ENCODE measurements around the gene CNPY4. TPM values are rescaled to one million over a fixed set of nuclear protein-coding genes. Genes with fewer than 3 reads are reported as not detected.

Gene CNPY4
- total and polyA plus RNA-seq, 2 donors (not counting 3 experiments of a cell fraction or from before 2014, with no cell fraction given) = 28.6 to 33.7 TPM

DNA sequence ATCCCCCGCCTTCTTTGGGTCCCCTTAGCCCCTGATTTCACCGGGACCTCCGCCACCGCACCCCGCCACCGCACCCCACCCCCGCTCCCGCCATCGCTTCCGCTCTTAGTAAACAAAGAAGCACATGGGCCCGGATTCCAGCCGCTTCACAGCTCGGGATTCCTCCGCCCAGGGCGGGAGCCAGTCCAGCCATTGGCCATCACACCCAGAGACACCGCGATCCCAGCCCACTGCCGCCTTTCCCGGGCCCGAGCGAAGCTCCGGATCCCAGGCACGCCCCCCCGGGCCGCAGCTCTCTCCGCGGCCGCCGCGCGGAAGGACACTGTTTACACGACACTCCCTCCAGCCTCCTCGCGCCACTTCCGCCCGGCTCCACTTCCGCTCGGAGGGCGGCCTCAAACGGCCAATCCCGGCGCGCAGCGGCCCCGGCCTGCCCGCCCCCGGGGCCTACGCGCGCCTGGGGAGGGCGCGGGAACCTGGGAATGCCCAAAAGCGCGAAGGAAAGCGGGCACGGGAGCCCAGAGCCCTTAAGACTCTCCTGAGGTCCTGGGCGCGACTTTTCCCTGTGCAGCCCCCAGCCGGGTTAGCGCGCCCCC, 18.9 kb upstream of the CNPY4 start:
- H4K20me1 ChIP-seq (replicated peaks; ENCODE audit: control insufficient read depth, extremely low read depth, insufficient read depth, low read length) = no peaks in the 10 kb centered on the region
- DNase-seq (ENCODE audit: low read depth, low spot score) (peak; percentile 97), FAIRE-seq (peak; percentile 82)
- H3K9me3 ChIP-seq (replicated peaks; ENCODE audit: control insufficient read depth, insufficient read depth, low read length) = no peaks in the 10 kb centered on the region
- peak overlapping the region; percentile 15 for H2AFZ ChIP-seq (ENCODE audit: low read depth, low read length)
- H3K9me1 ChIP-seq (replicated peaks; ENCODE audit: control insufficient read depth, extremely low read depth, insufficient read depth, low read length) = no peaks in the 10 kb centered on the region
- TF ChIP-seq, protein P1, sequence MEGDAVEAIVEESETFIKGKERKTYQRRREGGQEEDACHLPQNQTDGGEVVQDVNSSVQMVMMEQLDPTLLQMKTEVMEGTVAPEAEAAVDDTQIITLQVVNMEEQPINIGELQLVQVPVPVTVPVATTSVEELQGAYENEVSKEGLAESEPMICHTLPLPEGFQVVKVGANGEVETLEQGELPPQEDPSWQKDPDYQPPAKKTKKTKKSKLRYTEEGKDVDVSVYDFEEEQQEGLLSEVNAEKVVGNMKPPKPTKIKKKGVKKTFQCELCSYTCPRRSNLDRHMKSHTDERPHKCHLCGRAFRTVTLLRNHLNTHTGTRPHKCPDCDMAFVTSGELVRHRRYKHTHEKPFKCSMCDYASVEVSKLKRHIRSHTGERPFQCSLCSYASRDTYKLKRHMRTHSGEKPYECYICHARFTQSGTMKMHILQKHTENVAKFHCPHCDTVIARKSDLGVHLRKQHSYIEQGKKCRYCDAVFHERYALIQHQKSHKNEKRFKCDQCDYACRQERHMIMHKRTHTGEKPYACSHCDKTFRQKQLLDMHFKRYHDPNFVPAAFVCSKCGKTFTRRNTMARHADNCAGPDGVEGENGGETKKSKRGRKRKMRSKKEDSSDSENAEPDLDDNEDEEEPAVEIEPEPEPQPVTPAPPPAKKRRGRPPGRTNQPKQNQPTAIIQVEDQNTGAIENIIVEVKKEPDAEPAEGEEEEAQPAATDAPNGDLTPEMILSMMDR (IDR thresholded peaks at IDR 0.05; ENCODE audit: extremely low read depth in 1 of 2, insufficient read depth in 1 of 2, low read depth in 1 of 2, low read length in 2 of 2) = no peak
- TF ChIP-seq POLR2AphosphoS5 (IDR thresholded peaks at IDR 0.05; ENCODE audit: insufficient read depth, low read depth, low read length) = peak; percentile 71
- TF ChIP-seq, protein P2, sequence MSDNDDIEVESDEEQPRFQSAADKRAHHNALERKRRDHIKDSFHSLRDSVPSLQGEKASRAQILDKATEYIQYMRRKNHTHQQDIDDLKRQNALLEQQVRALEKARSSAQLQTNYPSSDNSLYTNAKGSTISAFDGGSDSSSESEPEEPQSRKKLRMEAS (IDR thresholded peaks at IDR 0.05; ENCODE audit: insufficient read depth, insufficient read length) = peak; percentile 86
- peak; percentile 35 for TF ChIP-seq MYC (IDR thresholded peaks at IDR 0.05; ENCODE audit: low read depth, low read length)
- H3K4me3 ChIP-seq (replicated peaks in 1 of 3; ENCODE audit: insufficient read depth in 1 of 3, low read depth in 1 of 3, low read length in 3 of 3) = peak overlapping the region; percentile 74 to 96 (median 75)
- H3K4me2 ChIP-seq (ENCODE audit: insufficient read depth, low read length) = peak overlapping the region; percentile 94
- H3K9ac ChIP-seq (replicated peaks; ENCODE audit: extremely low read depth, insufficient read depth, low read length) = peak overlapping the region; percentile 92
- dilution Hi-C loops (cut with MboI; ENCODE audit: extremely low pct_ligation_motif_present, low sequenced_read_pairs) (no loop called here), intact Hi-C loops (cut with micrococcal nuclease) (loop anchor here (1.0 to 10.0 kb wide), 7 partner anchors 13 to 1024 kb away; partner anchors contain the start of genes CNPY4, GPC2, LAMTOR4 and SERPINE1)
- H3K4me1 ChIP-seq (ENCODE audit: control insufficient read depth, extremely low read depth, insufficient read depth, low read length) = peaks cover 18% of the 10 kb centered on the region
- CTCF ChIA-PET = interaction anchor here (1.1 to 2.8 kb wide), 7 partner anchors 11 to 51 kb away, joined by 3 to 18 read pairs (median 5); partner anchors contain the start of genes COPS6, MBLAC1 and ZSCAN21
- BruUV-seq (replicated peaks) = no TSS peak
- peaks cover 43% of the 10 kb centered on the region for H3K79me2 ChIP-seq (ENCODE audit: control insufficient read depth, insufficient read depth, low read length)
- no peaks in the 10 kb centered on the region for H3K27me3 ChIP-seq (ENCODE audit: control insufficient read depth in 2 of 2, insufficient read depth in 2 of 2, low read length in 2 of 2)
- POLR2A ChIA-PET = interaction anchor here (0.6 to 2.8 kb wide), 6 partner anchors 12 to 79 kb away, joined by 3 to 15 read pairs (median 6); partner anchors contain the start of gene COPS6
- H3K27ac ChIP-seq (ENCODE audit: insufficient read depth, low read depth, low read length) = peak overlapping the region; percentile 84
- H3K36me3 ChIP-seq (ENCODE audit: control insufficient read depth in 2 of 2, extremely low read depth in 1 of 2, insufficient read depth in 2 of 2, low read length in 2 of 2) = peaks cover 29 to 37% of the 10 kb centered on the region in 2 experiments
